ENCODE data around the gene APBA2.

The APBA2 gene

DNA sequence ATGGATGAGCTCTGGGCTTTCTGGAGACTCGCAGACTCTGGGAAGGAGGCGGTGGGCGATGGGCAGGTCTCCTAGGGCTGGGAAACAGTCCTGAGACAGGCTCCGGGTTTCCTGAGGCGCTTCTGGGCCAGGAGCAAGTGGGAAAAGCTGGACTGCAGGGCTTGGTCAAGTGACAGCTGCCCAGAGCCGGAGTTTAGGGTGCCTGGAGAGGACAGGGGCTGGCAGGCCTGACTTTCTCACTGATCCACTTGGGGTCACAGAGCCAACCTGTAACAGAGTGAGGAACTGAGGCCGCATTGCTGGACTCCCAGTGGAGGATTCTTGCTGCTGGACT lies 107.9 kb downstream of the APBA2 start:
- no peak for DNase-seq (ENCODE audit: low read depth)
- TF ChIP-seq, protein P1, sequence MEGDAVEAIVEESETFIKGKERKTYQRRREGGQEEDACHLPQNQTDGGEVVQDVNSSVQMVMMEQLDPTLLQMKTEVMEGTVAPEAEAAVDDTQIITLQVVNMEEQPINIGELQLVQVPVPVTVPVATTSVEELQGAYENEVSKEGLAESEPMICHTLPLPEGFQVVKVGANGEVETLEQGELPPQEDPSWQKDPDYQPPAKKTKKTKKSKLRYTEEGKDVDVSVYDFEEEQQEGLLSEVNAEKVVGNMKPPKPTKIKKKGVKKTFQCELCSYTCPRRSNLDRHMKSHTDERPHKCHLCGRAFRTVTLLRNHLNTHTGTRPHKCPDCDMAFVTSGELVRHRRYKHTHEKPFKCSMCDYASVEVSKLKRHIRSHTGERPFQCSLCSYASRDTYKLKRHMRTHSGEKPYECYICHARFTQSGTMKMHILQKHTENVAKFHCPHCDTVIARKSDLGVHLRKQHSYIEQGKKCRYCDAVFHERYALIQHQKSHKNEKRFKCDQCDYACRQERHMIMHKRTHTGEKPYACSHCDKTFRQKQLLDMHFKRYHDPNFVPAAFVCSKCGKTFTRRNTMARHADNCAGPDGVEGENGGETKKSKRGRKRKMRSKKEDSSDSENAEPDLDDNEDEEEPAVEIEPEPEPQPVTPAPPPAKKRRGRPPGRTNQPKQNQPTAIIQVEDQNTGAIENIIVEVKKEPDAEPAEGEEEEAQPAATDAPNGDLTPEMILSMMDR (IDR thresholded peaks at IDR 0.05; ENCODE audit: control insufficient read depth, extremely low read depth, insufficient read depth) = no peak
- H3K4me3 ChIP-seq (ENCODE audit: low read depth, low read length) = no peak overlapping the region

- no peak overlapping the region for H3K4me3 ChIP-seq (ENCODE audit: low read depth, low read length)
- TF ChIP-seq, protein P1 (IDR thresholded peaks at IDR 0.05; ENCODE audit: control insufficient read depth, extremely low read depth, insufficient read depth) = no peak
- no peak for DNase-seq (ENCODE audit: low read depth)
These were observed 108.5 kb downstream of the APBA2 start for GRCh38 chr15:28994142-28994830.

DNA sequence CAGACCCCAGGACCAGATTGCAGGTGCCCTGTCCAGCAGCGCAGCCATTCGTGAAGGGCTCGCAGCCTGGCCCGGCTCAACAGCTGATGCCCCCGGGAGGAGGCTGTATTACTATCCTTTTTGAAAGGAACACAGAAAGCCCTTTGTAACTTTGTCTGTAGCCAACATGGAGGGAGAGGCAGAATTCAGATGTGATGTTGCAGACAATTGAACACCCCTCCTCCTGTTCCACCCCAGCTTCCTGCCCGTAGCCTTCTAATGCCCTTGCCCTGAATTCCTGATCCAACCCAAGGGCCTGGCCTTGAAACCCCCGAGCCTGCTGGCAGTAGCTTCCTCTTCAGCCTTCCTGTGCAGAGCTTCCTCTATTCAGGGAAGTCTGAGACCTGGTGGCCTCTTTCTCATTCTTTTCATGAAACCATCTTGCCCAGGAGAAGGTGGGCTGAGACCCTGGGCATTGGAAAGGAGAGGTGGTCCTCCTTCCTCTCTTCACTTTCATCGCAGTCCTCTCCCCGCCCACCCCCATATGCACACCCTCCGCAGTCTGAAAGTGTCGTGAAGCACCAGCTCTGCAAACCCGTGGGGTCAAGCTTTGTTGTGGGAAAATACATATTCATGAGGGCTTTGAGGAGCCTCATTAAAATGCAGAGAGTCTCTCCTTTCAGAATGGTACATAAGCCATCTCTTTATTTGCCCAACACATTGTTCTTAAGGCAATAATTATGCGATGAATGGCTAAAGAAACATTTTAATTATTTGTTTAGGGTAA lies 109.2 kb downstream of the APBA2 start:
- H3K4me3 ChIP-seq (ENCODE audit: low read depth, low read length) = no peak overlapping the region
- TF ChIP-seq, protein P1 (IDR thresholded peaks at IDR 0.05; ENCODE audit: control insufficient read depth, extremely low read depth, insufficient read depth) = no peak
- DNase-seq (ENCODE audit: low read depth) = no peak

DNA sequence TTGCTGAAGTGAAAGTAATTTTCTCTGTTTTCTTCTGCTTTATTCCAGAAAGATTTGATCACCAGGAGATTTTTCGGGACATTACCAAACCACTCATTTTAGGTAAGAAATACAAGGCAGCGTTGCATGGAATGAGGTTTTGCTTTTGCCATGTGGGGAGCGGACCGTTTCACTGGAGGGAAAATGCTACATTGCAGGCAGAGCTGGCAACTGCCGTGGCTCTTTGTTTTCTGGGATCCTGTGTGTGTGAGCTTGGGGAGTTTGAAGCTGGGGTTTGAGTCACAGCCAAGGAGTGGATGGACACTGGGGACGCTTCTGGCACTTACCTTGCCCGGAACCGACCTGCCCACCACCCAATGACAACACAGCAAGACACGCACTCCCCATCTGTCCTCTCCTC lies 109.9 kb downstream of the APBA2 start:
- H3K4me3 ChIP-seq (ENCODE audit: low read depth, low read length) = no peak overlapping the region
- no peak for DNase-seq (ENCODE audit: low read depth)
- TF ChIP-seq, protein P1 (IDR thresholded peaks at IDR 0.05; ENCODE audit: control insufficient read depth, extremely low read depth, insufficient read depth) = no peak

DNA sequence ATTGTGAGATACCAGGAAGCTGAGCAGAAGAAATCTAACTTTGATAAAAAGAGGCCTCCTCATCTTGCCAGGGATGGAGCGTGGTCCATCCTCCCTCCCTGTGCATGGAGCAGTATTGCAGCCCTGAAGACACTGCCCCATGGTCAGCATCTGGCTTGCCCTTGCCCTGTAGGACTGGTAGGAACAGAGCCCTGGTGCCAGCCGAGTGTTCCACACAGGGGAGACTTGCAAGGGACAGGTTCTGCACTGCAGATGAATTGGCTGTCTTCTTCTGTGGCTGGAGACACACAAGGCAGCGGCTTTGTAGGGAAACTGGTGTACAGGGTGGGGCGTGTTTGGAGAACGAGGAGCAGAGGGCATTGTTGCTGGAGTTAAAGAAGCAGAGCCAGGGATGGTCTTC lies 110.5 kb downstream of the APBA2 start:
- no peak overlapping the region for H3K4me3 ChIP-seq (ENCODE audit: low read depth, low read length)
- TF ChIP-seq, protein P1 (IDR thresholded peaks at IDR 0.05; ENCODE audit: control insufficient read depth, extremely low read depth, insufficient read depth) = no peak
- DNase-seq (ENCODE audit: low read depth) = no peak

- no peak overlapping the region for H3K4me3 ChIP-seq (ENCODE audit: low read depth, low read length)
- no peak for DNase-seq (ENCODE audit: low read depth)
- TF ChIP-seq, protein P1 (IDR thresholded peaks at IDR 0.05; ENCODE audit: control insufficient read depth, extremely low read depth, insufficient read depth) = no peak
These were observed 111.2 kb downstream of the APBA2 start for GRCh38 chr15:28996953-28997352.
